Omental fat pad (tissue), 4 donors: ENCODE measurements around the gene EPHA3. TPM values are rescaled to one million over a fixed set of nuclear protein-coding genes. Genes with fewer than 3 reads are reported as not detected.

ENCODE experiments used
- ATAC-seq: fragments of 150-250 bp; one replicate; pipeline ENCODE4 v1.9.1; 2016; ENCODE audit warnings: mild to moderate bottlenecking, moderate library complexity; ENCODE audit not compliant: low FRiP score
- DNase-seq: peaks from one replicate; pipeline ENCODE4 v3.0.0-alpha.2; 2019; ENCODE audit warnings: low spot score
- total RNA-seq, 4 donors: library from RNA; depleted of rRNA; stranded (reverse); fragments of >200 nt; gene quantifications; one replicate each; pipeline ENCODE4 v1.1.0, GENCODE V29; 2016
- TF ChIP-seq, protein P1 (sequence below), 3 donors: fragments of 450-650 bp; IDR thresholded peaks; one replicate each; pipeline ENCODE4 v1.5.1; 2016 to 2017; ENCODE audit warnings: antibody characterized with exemption in 3 of 3, mild to moderate bottlenecking in 3 of 3, moderate library complexity in 2 of 3

The EPHA3 gene
- total RNA-seq, 4 donors from 2014 or later: 2.8 to 15.3 (median 4.9) TPM

DNA sequence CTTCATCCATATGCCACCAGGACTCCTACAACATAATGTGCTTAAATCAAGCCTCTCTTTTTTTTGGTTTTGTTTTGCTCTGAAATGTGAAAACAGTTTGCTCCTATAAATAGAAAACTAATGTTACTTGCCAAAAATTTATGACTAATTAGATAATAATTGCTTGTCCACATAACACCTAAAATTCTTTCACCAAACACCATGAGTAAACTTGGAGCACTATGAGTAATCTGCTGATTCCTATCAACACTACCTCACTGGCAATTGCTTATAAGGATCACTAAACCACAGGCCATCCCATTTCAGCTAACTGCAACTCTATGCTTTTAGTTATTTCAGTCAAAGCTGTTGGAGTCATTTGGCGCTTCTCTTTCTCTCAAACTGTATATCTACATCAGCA, 252.7 kb downstream of the EPHA3 start:
- ATAC-seq: no peak
- TF ChIP-seq, protein P1, sequence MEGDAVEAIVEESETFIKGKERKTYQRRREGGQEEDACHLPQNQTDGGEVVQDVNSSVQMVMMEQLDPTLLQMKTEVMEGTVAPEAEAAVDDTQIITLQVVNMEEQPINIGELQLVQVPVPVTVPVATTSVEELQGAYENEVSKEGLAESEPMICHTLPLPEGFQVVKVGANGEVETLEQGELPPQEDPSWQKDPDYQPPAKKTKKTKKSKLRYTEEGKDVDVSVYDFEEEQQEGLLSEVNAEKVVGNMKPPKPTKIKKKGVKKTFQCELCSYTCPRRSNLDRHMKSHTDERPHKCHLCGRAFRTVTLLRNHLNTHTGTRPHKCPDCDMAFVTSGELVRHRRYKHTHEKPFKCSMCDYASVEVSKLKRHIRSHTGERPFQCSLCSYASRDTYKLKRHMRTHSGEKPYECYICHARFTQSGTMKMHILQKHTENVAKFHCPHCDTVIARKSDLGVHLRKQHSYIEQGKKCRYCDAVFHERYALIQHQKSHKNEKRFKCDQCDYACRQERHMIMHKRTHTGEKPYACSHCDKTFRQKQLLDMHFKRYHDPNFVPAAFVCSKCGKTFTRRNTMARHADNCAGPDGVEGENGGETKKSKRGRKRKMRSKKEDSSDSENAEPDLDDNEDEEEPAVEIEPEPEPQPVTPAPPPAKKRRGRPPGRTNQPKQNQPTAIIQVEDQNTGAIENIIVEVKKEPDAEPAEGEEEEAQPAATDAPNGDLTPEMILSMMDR (IDR thresholded peaks at IDR 0.05): no peak
- no peak for DNase-seq

DNA sequence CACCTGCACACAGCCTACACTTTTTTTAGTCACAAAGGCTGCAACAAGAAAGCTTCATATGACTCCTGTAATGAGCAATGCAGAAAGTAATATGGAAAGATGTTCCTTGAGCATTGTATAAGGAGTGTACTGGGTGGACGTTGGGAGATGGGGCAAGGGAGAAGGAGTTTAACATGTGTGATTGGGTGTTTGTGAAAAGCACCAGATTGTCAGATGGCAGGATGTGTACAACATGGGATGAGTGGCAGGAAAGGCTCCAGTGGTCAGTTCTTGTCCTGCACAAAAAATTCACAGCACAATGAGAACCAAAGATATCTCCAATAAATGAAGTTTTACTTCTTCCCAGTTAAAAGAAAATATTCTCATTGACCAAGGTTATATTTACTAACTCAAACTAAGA, 255.1 kb downstream of the EPHA3 start:
- TF ChIP-seq, protein P1 (IDR thresholded peaks at IDR 0.05): no peak
- ATAC-seq: no peak

DNA sequence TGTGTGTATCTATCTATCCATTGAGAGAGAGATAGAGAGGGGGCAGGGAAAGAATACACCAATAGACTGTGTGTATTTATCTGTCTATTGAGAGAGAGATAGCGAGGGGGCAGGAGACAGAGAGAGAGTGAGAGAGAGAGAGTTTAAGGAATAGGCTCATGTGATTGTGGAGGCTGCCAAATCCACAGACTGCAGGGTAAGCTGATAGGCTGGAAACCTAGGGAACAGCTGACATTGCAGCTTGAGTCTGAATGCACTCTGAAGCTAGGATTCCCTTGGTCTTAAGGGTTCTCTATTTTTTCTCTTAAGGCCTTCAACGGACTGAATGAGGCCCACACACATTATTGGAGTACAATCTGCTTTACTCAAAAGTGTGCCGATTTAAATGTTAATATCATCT, 255.8 kb downstream of the EPHA3 start:
- TF ChIP-seq, protein P1 (IDR thresholded peaks at IDR 0.05): no peak
- DNase-seq (no peak), ATAC-seq (no peak)

More for the DNA sequence above, 255.1 kb downstream of the EPHA3 start:
- no peak for DNase-seq

DNA sequence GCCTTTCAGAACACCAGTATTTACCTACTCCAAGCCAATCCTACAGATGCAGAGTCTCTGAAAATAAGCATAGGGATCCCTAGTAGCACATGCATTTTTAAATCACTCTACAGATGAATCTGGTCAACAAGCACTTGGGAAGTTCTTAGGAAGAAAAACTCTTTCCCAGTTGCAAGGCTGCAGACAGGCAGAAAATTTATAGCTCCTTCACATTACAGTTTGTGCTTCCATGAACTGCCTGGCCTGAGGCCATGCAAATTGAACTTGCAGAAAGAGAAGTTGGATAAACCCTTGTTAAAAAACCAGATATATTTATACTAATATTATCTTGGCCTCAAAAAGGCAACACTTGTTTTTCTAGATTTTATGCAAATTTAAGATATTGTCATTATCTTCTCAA, 256.9 kb downstream of the EPHA3 start:
- ATAC-seq (no peak), DNase-seq (no peak)
- TF ChIP-seq, protein P1 (IDR thresholded peaks at IDR 0.05): no peak

DNA sequence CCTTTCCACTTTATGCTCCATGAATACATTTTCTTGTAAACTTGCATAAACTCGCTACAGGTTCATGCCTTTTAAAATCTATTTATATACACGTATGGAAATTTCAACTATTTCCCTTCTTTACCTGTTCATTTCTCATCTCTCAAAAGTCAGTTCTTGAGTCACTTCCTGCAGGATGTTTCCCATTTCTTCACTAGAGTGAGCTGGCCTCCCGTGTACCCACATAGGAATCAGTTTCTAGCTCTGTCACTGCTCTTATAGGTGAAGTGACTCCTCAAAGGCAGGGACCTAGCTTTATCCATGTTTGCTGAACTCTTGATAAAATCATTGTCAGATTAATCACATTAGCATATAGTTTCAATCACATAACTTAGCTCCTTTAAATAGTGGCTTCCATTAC, 259.7 kb downstream of the EPHA3 start:
- TF ChIP-seq, protein P1 (IDR thresholded peaks at IDR 0.05): no peak
- ATAC-seq: no peak

DNA sequence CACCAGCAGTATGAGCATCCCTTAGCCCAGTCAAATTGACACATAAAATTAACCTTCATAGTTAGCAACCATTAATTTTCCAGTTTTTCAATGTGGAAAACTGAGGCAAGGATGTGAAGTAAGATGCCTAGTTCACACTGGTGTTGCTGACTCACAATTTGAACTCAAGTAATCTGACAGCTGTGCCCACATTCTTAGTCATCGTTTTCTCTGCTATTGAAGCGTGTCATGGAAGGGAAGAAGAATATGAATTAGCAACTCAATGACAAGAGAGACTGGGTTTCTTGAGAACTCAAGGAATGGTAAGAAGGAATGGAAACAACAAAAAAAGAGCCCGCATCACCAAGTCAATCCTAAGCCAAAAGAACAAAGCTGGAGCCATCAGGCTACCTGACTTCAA, 261.4 kb downstream of the EPHA3 start:
- ATAC-seq (no peak), DNase-seq (no peak)
- TF ChIP-seq, protein P1 (IDR thresholded peaks at IDR 0.05): no peak

More for the DNA sequence above, 259.7 kb downstream of the EPHA3 start:
- no peak for DNase-seq

DNA sequence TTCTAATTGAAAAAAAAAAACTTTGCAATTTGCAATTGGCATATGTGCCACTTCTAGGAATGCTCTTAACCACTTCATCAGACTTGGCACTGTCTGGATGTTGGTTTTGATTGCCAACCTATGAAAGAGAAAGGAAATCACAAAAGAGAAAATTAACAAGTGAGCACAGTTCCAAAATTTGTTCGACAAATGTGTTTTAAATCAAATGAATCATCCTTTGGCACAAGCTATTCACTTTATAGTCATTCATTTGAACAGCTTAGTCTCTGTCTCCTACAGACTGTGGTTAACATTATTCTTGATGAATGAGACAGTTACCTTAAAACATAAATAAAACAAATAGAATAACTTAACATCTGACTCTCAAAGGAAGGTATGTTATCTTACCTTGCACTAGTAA, 265.0 kb downstream of the EPHA3 start:
- DNase-seq (no peak), ATAC-seq (no peak)
- TF ChIP-seq, protein P1 (IDR thresholded peaks at IDR 0.05): no peak
